ENCODE measurements around the gene EP400. TPM values are rescaled to one million over a fixed set of nuclear protein-coding genes. Genes with fewer than 3 reads are reported as not detected.

Gene EP400
- total and polyA plus RNA-seq, 2 donors (not counting 1 experiment from before 2014, with no cell fraction given): 3.4 to 12.4 TPM

DNA sequence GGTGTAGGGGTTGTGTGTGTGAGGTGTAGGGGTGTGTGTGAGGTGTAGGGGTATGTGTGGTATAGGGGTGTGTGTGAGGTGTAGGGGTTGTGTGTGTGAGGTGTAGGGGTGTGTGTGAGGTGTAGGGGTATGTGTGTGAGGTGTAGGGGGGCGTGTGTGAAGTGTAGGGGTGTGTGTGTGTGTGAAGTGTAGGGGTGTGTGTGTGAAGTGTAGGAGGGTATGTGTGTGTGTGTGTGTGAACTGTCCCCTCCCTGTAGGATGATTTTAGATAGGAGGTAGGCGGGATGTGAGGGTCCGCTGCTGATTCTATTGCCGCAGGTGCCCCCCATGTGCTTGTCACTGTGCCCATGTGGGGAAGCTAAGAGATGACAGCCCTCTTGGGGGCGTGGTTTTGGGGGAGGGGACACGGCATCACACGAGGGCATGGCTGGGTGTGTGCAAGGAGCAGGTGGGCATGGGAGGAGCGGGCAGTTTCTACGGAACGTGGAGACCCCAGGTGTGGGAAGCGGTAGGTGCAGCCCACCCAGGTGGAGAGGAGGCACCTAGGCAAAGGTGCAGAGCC, 105.9 kb downstream of the EP400 start:
- peaks cover 10% of the 10 kb centered on the region for H3K36me3 ChIP-seq (ENCODE audit: control insufficient read depth, insufficient read depth, low read length)
- H3K9me3 ChIP-seq (ENCODE audit: control insufficient read depth, insufficient read depth, low read depth, low read length): no peaks in the 10 kb centered on the region
- no peak for DNase-seq (ENCODE audit: low read depth in 2 of 2)
- H3K79me2 ChIP-seq (ENCODE audit: control insufficient read depth, insufficient read depth, low read length): no peaks in the 10 kb centered on the region
- no peak overlapping the region for H2AFZ ChIP-seq (ENCODE audit: low read length)
- no peak overlapping the region for H3K27ac ChIP-seq (ENCODE audit: insufficient read depth, low read length)
- H3K4me1 ChIP-seq (ENCODE audit: control insufficient read depth, extremely low read depth, insufficient read depth, low read length): no peaks in the 10 kb centered on the region
- TF ChIP-seq EZH2 (IDR thresholded peaks at IDR 0.05; ENCODE audit: low read length, missing control alignments): no peak
- TF ChIP-seq, protein P1, sequence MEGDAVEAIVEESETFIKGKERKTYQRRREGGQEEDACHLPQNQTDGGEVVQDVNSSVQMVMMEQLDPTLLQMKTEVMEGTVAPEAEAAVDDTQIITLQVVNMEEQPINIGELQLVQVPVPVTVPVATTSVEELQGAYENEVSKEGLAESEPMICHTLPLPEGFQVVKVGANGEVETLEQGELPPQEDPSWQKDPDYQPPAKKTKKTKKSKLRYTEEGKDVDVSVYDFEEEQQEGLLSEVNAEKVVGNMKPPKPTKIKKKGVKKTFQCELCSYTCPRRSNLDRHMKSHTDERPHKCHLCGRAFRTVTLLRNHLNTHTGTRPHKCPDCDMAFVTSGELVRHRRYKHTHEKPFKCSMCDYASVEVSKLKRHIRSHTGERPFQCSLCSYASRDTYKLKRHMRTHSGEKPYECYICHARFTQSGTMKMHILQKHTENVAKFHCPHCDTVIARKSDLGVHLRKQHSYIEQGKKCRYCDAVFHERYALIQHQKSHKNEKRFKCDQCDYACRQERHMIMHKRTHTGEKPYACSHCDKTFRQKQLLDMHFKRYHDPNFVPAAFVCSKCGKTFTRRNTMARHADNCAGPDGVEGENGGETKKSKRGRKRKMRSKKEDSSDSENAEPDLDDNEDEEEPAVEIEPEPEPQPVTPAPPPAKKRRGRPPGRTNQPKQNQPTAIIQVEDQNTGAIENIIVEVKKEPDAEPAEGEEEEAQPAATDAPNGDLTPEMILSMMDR (conservative IDR thresholded peaks at IDR 0.05 in 1 of 2, IDR thresholded peaks at IDR 0.05 in 1 of 2; ENCODE audit: low read depth in 1 of 2, low read length in 2 of 2): no peak
- H4K20me1 ChIP-seq (ENCODE audit: control insufficient read depth, extremely low read depth, insufficient read depth, low read length): no peaks in the 10 kb centered on the region
- no peak overlapping the region for H3K9ac ChIP-seq (ENCODE audit: insufficient read depth, low read length)
- no peak overlapping the region for H3K4me3 ChIP-seq (replicated peaks in 1 of 4; ENCODE audit: control extremely low read depth in 1 of 4, insufficient read depth in 1 of 4, low read depth in 3 of 4, low read length in 4 of 4)
- no peaks in the 10 kb centered on the region for H3K27me3 ChIP-seq (ENCODE audit: control insufficient read depth, insufficient read depth, low read length)
- H3K4me2 ChIP-seq (ENCODE audit: extremely low read depth, insufficient read depth, low read length): no peak overlapping the region

GRCh38 chr12:132056320-132056719, 106.6 kb downstream of the EP400 start:
- no peaks in the 10 kb centered on the region for H3K27me3 ChIP-seq (ENCODE audit: control insufficient read depth, insufficient read depth, low read length)
- no peaks in the 10 kb centered on the region for H3K9me3 ChIP-seq (ENCODE audit: control insufficient read depth, insufficient read depth, low read depth, low read length)
- no peak for DNase-seq (ENCODE audit: low read depth in 2 of 2)
- H3K9ac ChIP-seq (ENCODE audit: insufficient read depth, low read length): no peak overlapping the region
- H3K36me3 ChIP-seq (ENCODE audit: control insufficient read depth, insufficient read depth, low read length): peaks cover 11% of the 10 kb centered on the region
- H3K27ac ChIP-seq (ENCODE audit: insufficient read depth, low read length): no peak overlapping the region
- H3K4me1 ChIP-seq (ENCODE audit: control insufficient read depth, extremely low read depth, insufficient read depth, low read length): no peaks in the 10 kb centered on the region
- H3K79me2 ChIP-seq (ENCODE audit: control insufficient read depth, insufficient read depth, low read length): no peaks in the 10 kb centered on the region
- no peaks in the 10 kb centered on the region for H4K20me1 ChIP-seq (ENCODE audit: control insufficient read depth, extremely low read depth, insufficient read depth, low read length)
- TF ChIP-seq, protein P1 (conservative IDR thresholded peaks at IDR 0.05 in 1 of 2, IDR thresholded peaks at IDR 0.05 in 1 of 2; ENCODE audit: low read depth in 1 of 2, low read length in 2 of 2): no peak
- TF ChIP-seq EZH2 (IDR thresholded peaks at IDR 0.05; ENCODE audit: low read length, missing control alignments): no peak
- no peak overlapping the region for H3K4me3 ChIP-seq (replicated peaks in 1 of 4; ENCODE audit: control extremely low read depth in 1 of 4, insufficient read depth in 1 of 4, low read depth in 3 of 4, low read length in 4 of 4)
- H3K4me2 ChIP-seq (ENCODE audit: extremely low read depth, insufficient read depth, low read length): no peak overlapping the region
- H2AFZ ChIP-seq (ENCODE audit: low read length): no peak overlapping the region

GRCh38 chr12:132056951-132057350, 107.2 kb downstream of the EP400 start:
- no peaks in the 10 kb centered on the region for H3K4me1 ChIP-seq (ENCODE audit: control insufficient read depth, extremely low read depth, insufficient read depth, low read length)
- H3K79me2 ChIP-seq (ENCODE audit: control insufficient read depth, insufficient read depth, low read length): no peaks in the 10 kb centered on the region
- H3K27me3 ChIP-seq (ENCODE audit: control insufficient read depth, insufficient read depth, low read length): no peaks in the 10 kb centered on the region
- H3K4me3 ChIP-seq (replicated peaks in 1 of 4; ENCODE audit: control extremely low read depth in 1 of 4, insufficient read depth in 1 of 4, low read depth in 3 of 4, low read length in 4 of 4): no peak overlapping the region
- no peak overlapping the region for H3K27ac ChIP-seq (ENCODE audit: insufficient read depth, low read length)
- no peak for DNase-seq (ENCODE audit: low read depth in 2 of 2)
- no peak for TF ChIP-seq EZH2 (IDR thresholded peaks at IDR 0.05; ENCODE audit: low read length, missing control alignments)
- TF ChIP-seq, protein P1 (conservative IDR thresholded peaks at IDR 0.05 in 1 of 2, IDR thresholded peaks at IDR 0.05 in 1 of 2; ENCODE audit: low read depth in 1 of 2, low read length in 2 of 2): no peak
- no peaks in the 10 kb centered on the region for H4K20me1 ChIP-seq (ENCODE audit: control insufficient read depth, extremely low read depth, insufficient read depth, low read length)
- no peak overlapping the region for H2AFZ ChIP-seq (ENCODE audit: low read length)
- H3K36me3 ChIP-seq (ENCODE audit: control insufficient read depth, insufficient read depth, low read length): peaks cover 15% of the 10 kb centered on the region
- H3K9ac ChIP-seq (ENCODE audit: insufficient read depth, low read length): no peak overlapping the region
- H3K9me3 ChIP-seq (ENCODE audit: control insufficient read depth, insufficient read depth, low read depth, low read length): no peaks in the 10 kb centered on the region
- no peak overlapping the region for H3K4me2 ChIP-seq (ENCODE audit: extremely low read depth, insufficient read depth, low read length)
